K562 (cell line): Measurements from ENCODE around the gene DNMT3A.

Source experiments
- CEBPB ChIP-seq: fragments of 450-650 bp; IDR thresholded peaks from 2 replicates; pipeline ENCODE4 v1.6.1; 2016; ENCODE audit warnings: missing genetic modification characterization, missing compliant biosample characterization
- ETS2 ChIP-seq: IDR thresholded peaks from 2 replicates; pipeline ENCODE4 v1.6.1; 2016; ENCODE audit warnings: borderline replicate concordance, missing genetic modification characterization, mild to moderate bottlenecking, moderate library complexity, missing compliant biosample characterization; ENCODE audit not compliant: poor library complexity, severe bottlenecking
- HDGF ChIP-seq: fragments of 450-650 bp; IDR thresholded peaks from 2 replicates; pipeline ENCODE4 v1.6.1; 2016
- IRF1 ChIP-seq: sonication (generic); formaldehyde crosslinking; IDR thresholded peaks from 2 replicates; pipeline ENCODE4 v1.8.0; 2022; ENCODE audit warnings: missing genetic modification reagents, mild to moderate bottlenecking, borderline replicate concordance
- KAT2B ChIP-seq: IDR thresholded peaks from one replicate; pipeline ENCODE4 v1.6.1; 2012; ENCODE audit warnings: low read depth, mild to moderate bottlenecking, control low read depth, inconsistent platforms, low read length, moderate library complexity
- POLR2A ChIP-seq: fragments of 450-650 bp; conservative IDR thresholded peaks from 2 replicates; pipeline ENCODE4 v1.6.1; 2016
- RAD21 ChIP-seq, 2 experiments: fragments of 250-450 bp in 1 of 2; fragments of 450-650 bp in 1 of 2; sonication (Bioruptor Pico) in 1 of 2; formaldehyde crosslinking in 1 of 2; IDR thresholded peaks in 1 of 2; conservative IDR thresholded peaks in 1 of 2; 2 replicates each; pipeline versions ENCODE4 v1.4.0 to v1.8.0; 2020 to 2022; ENCODE audit warnings: mild to moderate bottlenecking in 2 of 2, moderate library complexity in 1 of 2
- RBBP5 ChIP-seq: fragments of 200-600 bp; sonication (generic); IDR thresholded peaks from 2 replicates; pipeline ENCODE4 v1.6.1; 2012; ENCODE audit warnings: borderline replicate concordance, mild to moderate bottlenecking, low read length, control low read depth, inconsistent platforms; ENCODE audit not compliant: insufficient read depth, poor library complexity, severe bottlenecking
- RFX5 ChIP-seq: IDR thresholded peaks from 2 replicates; pipeline ENCODE4 v1.6.1; 2011; ENCODE audit warnings: low read depth, mild to moderate bottlenecking, improper control_type of control experiment, low read length
- TBP ChIP-seq: optimal IDR thresholded peaks from 2 replicates; pipeline ENCODE3; 2011; ENCODE audit warnings: low read depth, low read length, improper control_type of control experiment
- ZNF121 ChIP-seq: sonication (generic); formaldehyde crosslinking; conservative IDR thresholded peaks from 2 replicates; pipeline ENCODE4 v1.8.0; 2022; ENCODE audit warnings: missing genetic modification reagents
- TF ChIP-seq, protein P1 (sequence below), 3 experiments: IDR thresholded peaks in 2 of 3; conservative IDR thresholded peaks in 1 of 3; 2 replicates each; pipeline ENCODE4 v1.5.1; 2011 to 2012; ENCODE audit warnings: low read length in 3 of 3, mild to moderate bottlenecking in 3 of 3, control low read depth in 2 of 3, improper control_type of control experiment in 1 of 3, inconsistent platforms in 1 of 3, low read depth in 1 of 3, mixed read lengths in 1 of 3, moderate library complexity in 1 of 3; ENCODE audit not compliant: insufficient read depth in 2 of 3
- TF ChIP-seq, protein P2 (sequence below): fragments of 450-650 bp; IDR thresholded peaks from 2 replicates; pipeline ENCODE4 v1.6.1; 2014; ENCODE audit warnings: low read depth, mild to moderate bottlenecking, moderate library complexity, borderline replicate concordance
- TF ChIP-seq, protein P3 (sequence below), 2 experiments: fragments of 450-650 bp in 1 of 2; sonication (generic) in 1 of 2; formaldehyde crosslinking in 1 of 2; IDR thresholded peaks in 1 of 2; conservative IDR thresholded peaks in 1 of 2; 2 replicates each; pipeline versions ENCODE4 v1.6.1 to v1.8.1; 2016 to 2023; ENCODE audit warnings: mild to moderate bottlenecking in 2 of 2, moderate library complexity in 2 of 2, inconsistent platforms in 1 of 2, missing genetic modification reagents in 1 of 2

DNA sequence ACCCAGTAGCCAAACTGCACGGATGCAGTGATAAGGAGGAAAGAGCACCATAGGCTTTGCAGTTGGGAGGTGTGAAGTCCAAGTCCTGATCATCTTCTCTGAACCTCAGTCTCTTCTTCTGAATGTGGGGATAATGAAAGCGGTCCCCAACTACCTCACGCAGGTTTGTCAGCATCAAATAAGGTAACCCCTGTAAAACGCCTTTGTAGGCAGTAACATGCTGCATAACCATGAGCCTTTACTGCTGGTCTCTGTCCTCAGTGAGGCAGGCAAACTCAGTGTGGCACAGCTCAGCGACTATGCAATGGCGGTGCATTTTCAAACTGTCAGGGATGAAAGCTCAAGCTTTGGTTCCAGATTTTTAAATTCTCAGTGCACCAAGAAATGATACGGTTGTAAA is 46.1 kb downstream of the DNMT3A start:
- TF ChIP-seq RBBP5 = no peak
- TF ChIP-seq, protein P1, sequence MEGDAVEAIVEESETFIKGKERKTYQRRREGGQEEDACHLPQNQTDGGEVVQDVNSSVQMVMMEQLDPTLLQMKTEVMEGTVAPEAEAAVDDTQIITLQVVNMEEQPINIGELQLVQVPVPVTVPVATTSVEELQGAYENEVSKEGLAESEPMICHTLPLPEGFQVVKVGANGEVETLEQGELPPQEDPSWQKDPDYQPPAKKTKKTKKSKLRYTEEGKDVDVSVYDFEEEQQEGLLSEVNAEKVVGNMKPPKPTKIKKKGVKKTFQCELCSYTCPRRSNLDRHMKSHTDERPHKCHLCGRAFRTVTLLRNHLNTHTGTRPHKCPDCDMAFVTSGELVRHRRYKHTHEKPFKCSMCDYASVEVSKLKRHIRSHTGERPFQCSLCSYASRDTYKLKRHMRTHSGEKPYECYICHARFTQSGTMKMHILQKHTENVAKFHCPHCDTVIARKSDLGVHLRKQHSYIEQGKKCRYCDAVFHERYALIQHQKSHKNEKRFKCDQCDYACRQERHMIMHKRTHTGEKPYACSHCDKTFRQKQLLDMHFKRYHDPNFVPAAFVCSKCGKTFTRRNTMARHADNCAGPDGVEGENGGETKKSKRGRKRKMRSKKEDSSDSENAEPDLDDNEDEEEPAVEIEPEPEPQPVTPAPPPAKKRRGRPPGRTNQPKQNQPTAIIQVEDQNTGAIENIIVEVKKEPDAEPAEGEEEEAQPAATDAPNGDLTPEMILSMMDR (IDR thresholded peaks at IDR 0.05 in 2 of 3, conservative IDR thresholded peaks at IDR 0.05 in 1 of 3; ENCODE audit: insufficient read depth in 2 of 3, low read depth in 1 of 3, low read length in 3 of 3) = no peak
- TF ChIP-seq, protein P2, sequence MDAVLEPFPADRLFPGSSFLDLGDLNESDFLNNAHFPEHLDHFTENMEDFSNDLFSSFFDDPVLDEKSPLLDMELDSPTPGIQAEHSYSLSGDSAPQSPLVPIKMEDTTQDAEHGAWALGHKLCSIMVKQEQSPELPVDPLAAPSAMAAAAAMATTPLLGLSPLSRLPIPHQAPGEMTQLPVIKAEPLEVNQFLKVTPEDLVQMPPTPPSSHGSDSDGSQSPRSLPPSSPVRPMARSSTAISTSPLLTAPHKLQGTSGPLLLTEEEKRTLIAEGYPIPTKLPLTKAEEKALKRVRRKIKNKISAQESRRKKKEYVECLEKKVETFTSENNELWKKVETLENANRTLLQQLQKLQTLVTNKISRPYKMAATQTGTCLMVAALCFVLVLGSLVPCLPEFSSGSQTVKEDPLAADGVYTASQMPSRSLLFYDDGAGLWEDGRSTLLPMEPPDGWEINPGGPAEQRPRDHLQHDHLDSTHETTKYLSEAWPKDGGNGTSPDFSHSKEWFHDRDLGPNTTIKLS = no peak
- TF ChIP-seq ZNF121 (CRISPR knock-in tag) = no peak
- no peak for TF ChIP-seq ETS2
- TF ChIP-seq KAT2B = no peak
- no peak for TF ChIP-seq TBP
- TF ChIP-seq IRF1 (CRISPR knock-in tag) = no peak
- no peak for TF ChIP-seq RFX5
- TF ChIP-seq HDGF = no peak
- TF ChIP-seq, protein P3, sequence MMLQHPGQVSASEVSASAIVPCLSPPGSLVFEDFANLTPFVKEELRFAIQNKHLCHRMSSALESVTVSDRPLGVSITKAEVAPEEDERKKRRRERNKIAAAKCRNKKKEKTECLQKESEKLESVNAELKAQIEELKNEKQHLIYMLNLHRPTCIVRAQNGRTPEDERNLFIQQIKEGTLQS (IDR thresholded peaks at IDR 0.05) = no peak
- TF ChIP-seq, protein P3 (CRISPR knock-in tag; conservative IDR thresholded peaks at IDR 0.05) = no peak
- TF ChIP-seq POLR2A = no peak
- TF ChIP-seq CEBPB (tag) = no peak
- TF ChIP-seq RAD21 (CRISPR knock-in tag; conservative IDR thresholded peaks at IDR 0.05 in 1 of 2, IDR thresholded peaks at IDR 0.05 in 1 of 2) = no peak
